Activated T-cell treated with anti-CD3 and anti-CD28 coated beads for 4 hours (primary cell): ENCODE measurements around the gene C12orf75.
"Not testable (repeated sequence)": the region's sequence is repeated elsewhere in the genome, so short reads cannot be mapped to it uniquely, and the experiment has no call there.

ENCODE experiments used
- DNase-seq: peaks from one replicate; pipeline ENCODE4 v3.0.0-alpha.2; 2020

C12orf75 gene

DNA sequence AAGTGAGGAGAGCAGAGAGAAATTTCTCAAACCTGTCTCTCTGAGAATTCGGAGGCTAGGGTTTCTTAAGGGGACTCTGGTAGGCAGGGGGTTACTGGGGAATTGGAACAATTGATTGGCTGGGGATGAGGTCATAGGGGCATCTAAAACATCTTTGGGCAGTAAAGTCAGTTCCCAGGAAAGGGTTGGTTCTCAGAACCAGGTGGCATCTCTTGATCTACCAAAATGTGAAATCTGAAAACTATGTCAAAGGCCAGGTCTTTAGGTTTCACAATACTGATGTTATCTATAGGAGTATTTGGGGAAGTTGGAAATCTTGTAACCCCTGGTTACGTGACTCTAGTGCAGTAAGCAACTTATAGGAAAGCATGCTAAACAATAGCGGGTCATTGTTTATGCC, 6.9 kb downstream of the C12orf75 start:
- DNase-seq, result no peak

DNA sequence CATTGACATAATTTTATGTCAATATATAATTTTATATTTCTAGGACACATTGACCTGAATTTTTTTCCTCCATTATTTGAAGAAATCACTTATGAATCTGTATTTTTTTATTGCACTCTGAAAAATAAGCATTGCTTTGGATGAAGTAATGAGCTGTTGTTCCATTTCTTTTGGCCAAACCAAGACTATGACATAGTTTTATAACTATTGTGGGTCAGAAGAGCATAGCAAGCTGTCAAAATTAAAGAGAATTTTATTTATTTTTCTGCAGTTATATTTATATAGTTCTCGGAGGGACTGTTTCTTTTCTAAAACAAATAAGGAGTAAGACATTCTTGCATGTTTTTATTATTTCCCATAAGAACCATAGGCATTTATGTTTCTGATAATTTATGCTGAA, 8.5 kb downstream of the C12orf75 start:
- DNase-seq, result no peak

DNA sequence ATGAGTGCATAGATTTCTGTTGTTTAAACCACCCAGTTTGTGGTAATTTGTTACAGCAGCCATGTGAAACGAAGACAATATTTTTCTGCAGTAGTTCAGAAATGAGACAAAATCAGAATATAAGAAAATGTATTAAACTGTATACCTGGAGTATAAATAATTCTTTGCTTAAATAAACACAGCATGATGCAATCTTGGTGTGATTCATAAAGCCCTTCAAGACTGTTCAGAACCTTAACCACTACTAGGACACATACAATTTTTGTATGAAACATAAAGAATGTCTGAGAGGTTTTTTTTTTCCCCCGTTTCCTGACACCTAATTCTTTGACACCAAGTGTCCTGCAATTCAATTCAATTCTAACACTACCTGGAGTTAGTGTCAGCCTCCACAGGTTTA, 10.5 kb downstream of the C12orf75 start:
- no peak for DNase-seq

DNA sequence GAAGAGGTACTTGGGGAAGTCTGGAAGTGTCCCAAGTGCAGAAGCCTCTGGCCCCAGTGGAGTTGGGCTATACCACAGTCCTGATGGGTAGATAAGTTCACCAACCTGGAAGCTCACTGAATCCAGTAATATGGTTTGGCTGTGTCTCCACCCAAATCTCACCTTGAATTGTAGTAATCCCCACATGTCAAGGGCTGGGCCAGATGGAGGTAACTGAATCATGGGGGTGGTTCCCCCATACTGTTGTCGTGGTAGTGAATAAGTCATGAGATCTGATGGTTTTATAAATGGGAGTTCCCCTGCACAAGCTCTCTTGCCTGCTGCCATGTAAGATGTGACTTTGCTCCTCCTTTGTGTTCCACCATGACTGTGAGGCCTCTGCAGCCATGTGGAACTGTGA, 11.1 kb downstream of the C12orf75 start:
- DNase-seq, result not testable (repeated sequence)

DNA sequence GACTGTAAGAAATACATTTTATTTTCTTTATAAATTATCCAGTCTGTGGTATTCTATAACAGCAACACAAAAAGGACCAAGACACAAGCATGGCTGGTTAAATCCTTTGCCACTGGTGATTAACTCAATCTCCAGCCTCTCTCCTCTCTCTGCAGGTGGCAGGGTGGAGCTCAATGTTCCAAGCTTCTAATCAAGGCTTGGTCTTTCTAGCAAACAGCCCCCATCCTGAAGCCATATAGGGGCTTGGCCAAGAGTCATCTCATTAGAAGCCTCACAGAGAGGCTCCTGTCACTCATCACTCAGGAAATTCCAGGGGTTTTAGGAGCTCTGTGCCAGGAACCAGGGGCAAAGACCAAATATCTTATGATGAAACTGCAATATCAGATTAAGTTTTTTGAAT, 12.0 kb downstream of the C12orf75 start:
- no peak for DNase-seq

DNA sequence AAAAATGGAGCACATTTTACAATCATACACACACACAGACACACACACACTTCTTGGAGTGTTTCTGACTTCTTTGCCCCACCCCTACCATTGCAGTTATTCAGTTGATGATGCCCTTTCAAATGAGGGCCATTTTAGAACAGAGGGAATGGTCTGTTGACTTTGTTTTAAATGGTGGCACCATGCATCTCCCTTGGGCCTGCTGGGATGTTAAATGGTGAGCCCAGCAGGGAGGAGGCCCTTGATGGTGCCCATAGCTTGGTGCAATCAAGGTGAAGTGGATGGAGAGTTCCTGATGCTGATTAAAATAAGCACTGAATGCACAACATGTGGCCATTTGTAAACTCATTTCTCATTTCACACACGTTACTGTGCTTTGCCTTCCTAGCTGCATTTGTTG, 13.3 kb downstream of the C12orf75 start:
- no peak for DNase-seq

DNA sequence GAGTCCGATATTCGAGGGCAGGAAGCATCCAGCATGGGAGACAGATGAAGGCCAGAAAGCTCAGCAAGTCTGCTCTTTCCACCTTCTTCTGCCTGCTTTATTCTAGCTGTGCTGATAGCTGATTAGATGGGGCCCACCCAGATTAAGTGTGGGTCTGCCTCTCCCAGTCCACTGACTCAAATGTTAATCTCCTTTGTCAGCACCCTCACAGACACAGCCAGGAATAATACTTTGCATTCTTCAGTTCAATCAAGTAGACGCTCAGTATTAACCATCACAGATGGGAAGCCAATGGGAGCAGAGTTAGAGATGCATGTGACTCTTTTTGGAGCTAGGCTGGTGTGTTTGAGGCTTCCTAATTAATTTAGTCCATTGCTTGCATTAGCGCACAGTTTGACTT, 17.0 kb downstream of the C12orf75 start:
- no peak for DNase-seq

DNA sequence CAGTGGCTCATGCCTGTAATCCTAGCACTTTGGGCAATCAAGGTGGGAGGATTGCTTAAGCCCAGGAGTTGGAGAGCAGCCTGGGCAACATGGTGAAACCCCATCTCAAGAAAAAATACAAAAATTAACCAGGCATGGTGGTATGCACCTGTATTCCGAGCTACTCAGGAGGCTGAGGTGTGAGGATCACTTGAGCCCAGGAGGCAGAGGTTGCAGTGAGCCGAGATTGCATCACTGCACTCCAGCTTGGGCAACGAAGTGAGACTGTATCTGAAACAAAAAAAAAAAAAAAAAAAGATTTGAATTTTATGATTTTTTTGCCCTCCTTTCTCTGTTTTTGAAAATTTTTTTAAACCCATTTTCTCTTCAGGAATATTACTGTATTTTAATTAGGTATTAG, 17.7 kb downstream of the C12orf75 start:
- DNase-seq, result no peak

DNA sequence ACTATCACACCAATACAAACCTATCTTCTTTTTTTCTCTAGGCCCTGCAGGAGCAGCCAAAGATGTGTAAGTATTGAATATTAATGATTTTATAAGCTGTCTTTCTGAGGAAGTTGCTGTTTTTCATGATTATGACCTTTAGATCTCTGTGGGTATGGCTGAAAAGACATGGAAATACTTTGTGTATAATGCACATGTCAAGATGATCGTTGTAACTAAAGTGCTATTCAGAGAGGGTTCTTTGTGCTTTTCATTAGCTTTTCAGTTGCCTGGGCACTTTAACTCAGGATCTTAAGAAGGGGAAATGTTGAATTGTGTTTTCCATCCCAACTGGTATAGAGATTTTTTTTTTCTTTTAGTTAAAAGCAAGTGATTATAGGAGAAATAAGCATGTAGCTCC, 18.1 kb downstream of the C12orf75 start:
- no peak for DNase-seq

DNA sequence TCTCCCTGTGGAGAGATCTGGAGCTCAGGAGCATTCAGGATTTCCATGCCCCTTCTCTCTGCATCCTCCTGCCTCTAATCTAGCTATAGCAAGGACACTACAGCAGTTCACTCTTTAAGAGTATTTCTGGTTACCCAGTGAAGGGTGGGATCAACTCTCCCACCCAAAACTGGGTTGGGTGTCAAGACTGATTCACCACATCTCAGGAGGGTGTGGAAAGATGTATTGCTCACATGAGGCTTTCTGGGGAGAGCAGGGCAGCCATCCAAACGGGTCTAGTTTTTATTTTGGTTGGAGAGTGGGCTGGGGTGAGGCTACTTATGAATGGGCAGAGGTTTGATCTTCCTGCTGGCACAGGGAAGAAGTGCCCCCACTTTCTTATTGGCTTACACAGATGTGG, 18.6 kb downstream of the C12orf75 start:
- DNase-seq, result no peak

DNA sequence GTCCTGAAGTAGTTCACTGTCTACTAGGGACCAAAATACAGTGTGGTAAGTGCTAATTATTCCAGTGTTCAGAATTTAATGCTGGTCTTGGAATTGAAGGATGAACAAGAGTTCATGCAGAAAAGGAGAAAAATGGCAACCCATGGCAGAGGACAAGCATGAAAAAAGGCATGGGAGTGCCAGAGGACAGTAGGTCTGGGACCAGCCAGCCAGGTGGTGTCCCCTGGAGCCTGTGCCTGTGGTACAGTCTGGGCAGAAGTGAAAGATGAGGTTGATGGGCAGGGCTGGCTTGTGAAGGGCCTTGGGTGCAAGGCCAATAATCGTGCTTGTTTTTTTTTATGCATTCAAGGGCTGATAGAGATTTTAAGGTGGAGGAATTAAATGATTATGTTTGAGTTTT, 21.0 kb downstream of the C12orf75 start:
- no peak for DNase-seq

DNA sequence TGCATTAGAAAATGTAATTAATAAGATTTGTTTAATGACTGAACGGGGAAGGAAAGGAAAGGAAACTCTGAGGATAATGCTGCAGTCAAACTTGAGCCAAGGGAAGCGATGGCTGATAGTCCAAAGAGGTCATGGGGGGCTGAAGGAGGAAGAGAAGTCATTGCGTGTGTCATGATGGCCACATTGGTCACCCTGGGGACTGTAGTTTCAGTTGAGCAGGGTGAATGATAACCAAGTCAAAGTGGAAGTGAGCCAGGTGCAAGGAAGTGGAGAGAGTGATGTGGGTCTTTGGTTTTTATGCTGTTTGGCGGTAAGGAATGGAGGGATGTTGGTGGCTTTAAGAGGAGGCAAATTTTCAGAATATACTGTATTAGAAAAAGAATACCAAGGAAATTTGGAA, 21.6 kb downstream of the C12orf75 start:
- DNase-seq, result no peak

DNA sequence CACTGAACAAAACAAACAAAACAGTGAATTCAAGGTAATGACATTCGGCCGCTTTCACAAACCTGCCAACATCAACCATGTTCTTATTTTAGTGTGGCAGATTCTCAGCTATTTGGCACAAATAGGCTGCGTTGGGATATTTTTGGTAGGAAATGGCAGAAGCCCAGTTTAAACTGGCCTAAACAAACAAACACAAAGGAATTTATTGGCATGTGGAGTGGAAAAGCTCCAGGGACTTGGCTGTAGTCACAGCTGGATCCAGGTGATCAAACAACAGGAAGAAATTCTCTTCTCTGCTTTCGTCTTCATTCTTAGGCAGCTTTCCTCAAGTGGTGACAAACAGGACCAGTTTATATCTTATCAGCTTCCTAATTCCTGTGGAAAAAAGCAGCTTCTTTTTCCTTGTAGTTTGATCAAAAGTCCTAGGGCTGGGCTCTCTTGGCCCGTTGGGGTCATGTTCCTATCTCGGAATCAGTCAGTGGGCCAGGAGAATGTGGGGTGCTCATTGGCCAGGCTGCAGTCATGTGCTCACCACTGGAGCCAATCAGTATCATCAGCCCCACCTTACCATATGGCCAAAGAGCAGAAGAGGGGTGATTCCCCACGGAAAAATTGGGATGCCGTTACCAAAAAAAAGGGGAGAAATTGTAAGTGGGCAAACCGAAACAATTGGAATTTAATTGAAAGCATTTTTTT, 22.6 kb downstream of the C12orf75 start:
- no peak for DNase-seq

DNA sequence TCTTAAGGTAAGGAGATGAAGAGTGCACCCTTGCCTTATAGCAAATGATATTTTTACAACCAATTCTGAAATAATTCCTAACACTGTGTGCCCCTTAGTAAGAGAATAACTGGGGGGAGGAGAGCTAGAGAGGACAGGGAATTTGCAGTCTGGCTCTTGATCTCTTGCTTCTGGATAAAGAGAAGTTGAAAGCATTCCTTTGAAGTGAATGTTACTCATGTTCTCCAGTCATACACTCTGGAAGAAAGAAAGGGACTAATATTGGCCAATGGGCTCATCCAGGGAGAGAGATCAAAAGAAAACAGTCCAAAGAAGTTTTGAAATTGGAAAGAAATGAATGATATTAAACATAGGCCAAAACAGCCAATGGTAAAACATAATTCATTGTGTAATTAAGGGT, 25.3 kb downstream of the C12orf75 start:
- DNase-seq, result no peak

DNA sequence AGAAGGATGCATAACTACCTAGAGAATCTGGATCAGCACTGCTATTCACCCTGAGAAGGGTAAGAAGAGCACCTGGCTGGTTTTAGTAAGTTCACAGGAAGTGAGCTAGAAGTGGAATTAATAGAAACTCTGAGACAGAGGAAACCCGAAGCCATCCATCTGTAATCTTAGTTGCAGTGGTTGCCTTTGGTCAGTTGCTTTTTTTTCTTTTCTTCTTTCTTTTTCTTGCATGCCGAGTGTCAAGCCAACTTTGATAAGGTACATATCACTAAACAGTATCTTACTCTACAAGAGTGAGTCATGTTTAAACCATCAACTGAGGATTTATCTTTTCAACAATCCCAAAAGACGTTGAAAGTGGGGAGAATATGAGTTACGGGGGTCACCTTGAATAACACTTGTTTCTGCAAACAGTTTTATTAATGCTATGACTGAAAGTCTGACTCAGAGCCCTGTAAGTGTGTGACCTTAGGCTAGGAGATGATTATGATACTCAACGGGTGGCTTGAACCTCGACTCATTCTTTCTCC, 26.7 kb downstream of the C12orf75 start:
- no peak for DNase-seq

DNA sequence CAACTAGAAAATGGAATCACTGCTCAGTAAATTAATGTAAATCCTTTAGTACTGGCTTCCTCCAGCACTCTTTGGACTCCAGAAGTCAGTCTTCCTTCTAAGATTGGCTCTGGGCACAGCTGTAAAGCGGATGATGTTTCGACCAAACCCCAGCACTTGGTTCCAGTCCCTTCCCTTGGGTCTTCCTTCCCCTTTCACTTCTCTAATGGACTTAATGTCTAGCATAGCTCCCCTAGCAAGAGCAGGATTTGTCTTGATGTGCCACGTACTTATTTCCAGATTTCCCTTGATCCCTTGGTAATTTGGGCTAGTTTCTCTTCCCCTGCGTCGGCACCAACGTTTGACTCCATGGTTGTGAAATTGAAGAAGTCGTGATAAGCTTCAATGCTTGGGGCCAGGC, 28.3 kb downstream of the C12orf75 start:
- DNase-seq, result no peak

DNA sequence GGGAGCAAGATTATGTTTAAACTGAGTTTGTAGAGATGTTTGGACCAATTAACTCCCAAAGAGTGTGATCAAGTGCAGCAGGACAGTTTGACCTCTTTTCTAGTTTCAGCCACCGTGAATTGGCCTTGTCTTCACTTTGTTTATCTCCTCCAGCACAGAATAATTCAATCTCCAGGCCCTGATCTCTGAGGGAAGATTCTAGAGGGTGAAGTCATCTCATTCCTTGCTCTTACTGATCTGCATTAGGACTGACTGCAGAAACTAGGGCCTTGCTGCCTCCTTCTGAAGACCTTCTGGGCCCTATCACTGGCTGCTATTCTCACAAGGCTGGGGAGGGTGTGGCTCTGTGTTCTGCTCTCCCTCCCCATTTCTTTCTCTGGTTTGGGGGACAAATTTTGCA, 29.4 kb downstream of the C12orf75 start:
- DNase-seq, result no peak

DNA sequence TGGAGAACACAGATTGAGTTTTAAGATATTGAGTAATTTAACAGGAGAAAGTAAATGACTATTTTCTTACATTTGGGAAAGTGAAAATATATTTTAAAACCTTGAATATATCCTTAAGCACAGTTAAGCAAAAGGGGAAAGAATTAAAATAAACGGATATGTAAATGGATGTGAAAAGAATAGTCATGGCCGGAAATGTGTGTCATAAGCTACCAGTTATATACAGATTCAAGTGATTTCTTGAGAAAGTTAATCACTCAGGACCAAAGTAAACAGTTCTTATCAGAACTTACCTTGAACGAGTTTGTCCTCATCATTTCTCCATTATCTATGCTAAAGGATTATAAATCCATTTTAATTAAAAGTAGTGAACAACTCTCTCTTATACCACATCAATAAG, 33.4 kb downstream of the C12orf75 start:
- DNase-seq, result no peak

DNA sequence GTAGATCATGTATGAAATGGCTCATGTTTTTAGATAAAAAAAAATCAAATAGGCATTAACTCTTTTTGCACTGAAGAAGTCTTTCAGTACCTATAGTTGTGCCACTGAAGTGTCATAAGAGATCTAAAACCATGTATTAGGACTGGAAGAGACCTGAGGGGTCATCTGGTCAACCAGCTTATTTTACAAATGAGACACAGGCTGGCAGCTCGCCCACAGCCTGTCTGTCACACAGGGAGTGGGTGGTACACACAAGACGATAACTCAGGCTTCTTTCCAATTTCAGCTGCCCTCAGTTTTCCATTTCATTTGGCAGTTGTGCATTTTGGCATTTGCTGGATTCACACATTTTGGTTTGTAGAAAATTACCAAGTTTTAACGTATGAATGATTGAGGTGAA, 34.7 kb downstream of the C12orf75 start:
- DNase-seq, result no peak

DNA sequence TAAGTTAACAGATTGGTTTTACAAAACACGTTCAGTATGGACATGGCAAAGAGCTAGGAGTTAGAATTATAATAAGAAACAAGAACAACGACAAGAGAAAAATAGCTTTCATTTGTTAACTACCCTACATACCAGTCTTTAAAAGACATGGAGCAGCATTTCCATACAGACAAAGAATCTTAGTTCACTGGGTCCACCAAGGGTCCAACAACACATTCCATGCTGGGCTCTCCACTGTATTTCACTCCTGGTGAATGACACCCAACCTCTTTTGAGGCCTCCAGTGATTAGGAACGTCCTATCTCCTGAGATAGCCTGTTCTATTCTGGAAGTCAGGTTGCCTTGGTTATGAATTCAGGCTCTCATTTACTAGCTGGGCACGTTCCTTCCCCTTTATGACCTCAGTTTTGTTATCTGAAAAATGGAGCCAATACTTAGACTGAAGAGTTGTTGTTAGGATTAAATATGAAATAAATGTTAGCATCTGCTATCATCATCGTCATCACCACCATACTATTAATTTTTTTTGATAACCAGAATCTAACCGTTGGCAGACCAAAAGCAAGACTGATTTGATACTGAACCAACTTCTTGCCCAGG, 37.7 kb downstream of the C12orf75 start:
- no peak for DNase-seq

DNA sequence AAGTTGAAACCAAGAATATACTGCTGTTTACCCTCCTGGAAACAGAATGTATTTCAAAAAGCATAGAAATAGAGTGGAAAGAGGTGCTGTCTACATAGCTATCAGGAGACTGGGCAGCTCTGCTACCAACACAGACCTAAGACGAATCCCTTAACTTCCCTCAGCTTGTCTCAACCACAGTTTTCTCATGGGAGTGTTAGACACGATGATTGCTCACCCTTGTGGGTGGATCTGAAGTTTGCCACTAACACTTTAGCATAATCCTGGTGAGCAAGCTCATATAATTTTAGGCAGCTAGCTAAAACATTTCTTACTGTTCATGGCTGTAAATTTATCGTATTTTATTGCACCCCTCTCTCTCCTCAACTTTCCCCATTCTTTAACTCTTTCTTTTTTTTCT, 38.5 kb downstream of the C12orf75 start:
- DNase-seq, result no peak

DNA sequence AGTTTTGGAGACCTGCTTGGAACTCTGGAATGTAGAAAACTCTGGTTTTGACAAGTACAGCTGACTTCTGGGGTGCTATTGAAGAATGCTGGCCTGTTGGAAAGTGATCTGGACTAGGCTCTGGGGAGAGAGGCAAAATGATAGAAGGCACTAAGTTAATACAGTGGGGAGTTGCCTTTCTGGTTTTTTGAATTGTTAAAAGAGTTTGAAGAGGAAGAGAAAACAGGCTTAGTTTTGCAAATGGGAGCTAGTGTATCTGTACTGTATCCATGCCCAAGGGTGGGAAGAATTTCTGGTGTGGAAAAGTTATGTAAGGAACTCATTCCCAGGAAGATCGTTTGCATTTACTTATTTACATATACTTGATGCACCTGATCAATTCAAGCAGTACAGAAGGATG, 43.8 kb downstream of the C12orf75 start:
- no peak for DNase-seq

DNA sequence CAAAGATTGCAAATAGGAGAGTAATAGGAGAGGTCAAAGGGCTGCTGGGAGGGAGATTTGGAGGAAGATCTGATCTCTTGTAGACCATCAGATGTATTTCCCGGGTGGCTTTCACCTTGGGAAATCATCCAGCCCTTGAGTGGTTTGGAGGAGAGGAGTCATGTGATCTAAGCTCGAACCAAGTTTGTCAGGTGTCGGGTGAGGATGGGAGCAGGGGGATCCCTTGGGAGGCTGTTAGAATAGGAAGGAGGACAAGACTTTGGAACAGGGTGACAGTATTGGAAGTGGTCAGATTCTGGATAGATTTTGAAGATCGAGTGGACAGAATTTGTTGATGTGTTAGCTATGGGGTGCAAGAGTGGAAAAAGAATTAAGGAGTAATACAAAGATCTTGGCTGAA, 46.6 kb downstream of the C12orf75 start:
- no peak for DNase-seq

DNA sequence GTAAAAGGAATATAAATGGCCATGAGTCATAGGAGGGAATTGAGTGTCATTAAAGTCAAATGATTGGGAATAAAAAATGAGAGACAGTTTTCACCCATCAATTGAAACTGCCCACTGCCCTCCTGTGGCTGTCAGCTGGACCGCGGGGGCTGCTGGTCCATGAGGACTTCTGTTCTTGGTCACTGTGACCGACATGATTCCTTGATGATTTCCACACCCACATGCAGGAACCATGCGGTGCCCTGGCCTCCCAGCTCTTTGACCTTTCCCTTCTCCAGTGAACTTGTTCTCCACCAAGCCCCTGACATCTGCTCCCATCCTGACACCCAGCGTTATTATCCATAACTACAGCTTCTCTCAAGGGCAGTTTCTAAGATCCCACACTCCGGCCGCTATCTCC, 48.4 kb downstream of the C12orf75 start:
- no peak for DNase-seq
